HEK293 (cell line): ENCODE measurements around the gene B4GALNT2.
"Not testable (repeated sequence)": the region's sequence is repeated elsewhere in the genome, so short reads cannot be mapped to it uniquely, and the experiment has no call there.

Experiments used
- CTCF ChIA-PET: fragments of 350-600 bp; formaldehyde crosslinking; extraction: SDS; loops from one replicate; lab custom pipeline; 2021; ENCODE audit warnings: antibody characterized with exemption; lab: Yijun Ruan, JAX
- POLR2A ChIA-PET: fragments of 300-600 bp; formaldehyde crosslinking; extraction: SDS; loops from one replicate; lab custom pipeline; 2020; ENCODE audit warnings: antibody characterized with exemption, inconsistent platforms; lab: Yijun Ruan, JAX
- H3K27ac ChIP-seq: fragments of 200-500 bp; sonication (Bioruptor generic); 2 replicates; pipeline ENCODE4 v1.5.1; 2014; ENCODE audit warnings: low read depth, low read length, control low read depth, inconsistent platforms; ENCODE audit errors: extremely low read depth
- H3K36me3 ChIP-seq, 2 experiments: fragments of 200-500 bp in 1 of 2; sonication (Bioruptor generic) in 1 of 2; 1 replicate in 1 of 2; 2 replicates in 1 of 2; pipeline ENCODE4 v1.5.1; 2014 to 2017; ENCODE audit warnings: inconsistent platforms in 2 of 2, low read length in 2 of 2; ENCODE audit not compliant: control insufficient read depth in 2 of 2, insufficient read depth in 1 of 2
- H3K4me1 ChIP-seq: fragments of 200-500 bp; sonication (Bioruptor generic); 2 replicates; pipeline ENCODE4 v1.5.1; 2014; ENCODE audit warnings: mild to moderate bottlenecking, low read length, inconsistent platforms; ENCODE audit not compliant: control insufficient read depth, insufficient read depth
- H3K4me3 ChIP-seq: 2 replicates; pipeline ENCODE4 v1.5.1; 2011; ENCODE audit warnings: low read depth, mild to moderate bottlenecking, control low read depth, low read length, moderate library complexity
- H3K9me3 ChIP-seq: fragments of 200-500 bp; sonication (Bioruptor generic); 2 replicates; pipeline ENCODE4 v1.5.1; 2014; ENCODE audit warnings: low read depth, low read length, inconsistent platforms; ENCODE audit not compliant: control insufficient read depth, insufficient read depth
- KLF17 ChIP-seq: fragments of 450-650 bp; formaldehyde crosslinking; IDR thresholded peaks from 2 replicates; pipeline ENCODE4 v1.5.1; 2016; ENCODE audit warnings: missing biosample characterization, missing genetic modification characterization
- OSR2 ChIP-seq: fragments of 450-650 bp; formaldehyde crosslinking; IDR thresholded peaks from 2 replicates; pipeline ENCODE4 v1.5.1; 2016; ENCODE audit warnings: missing biosample characterization, missing genetic modification characterization
- WT1 ChIP-seq: fragments of 450-650 bp; formaldehyde crosslinking; IDR thresholded peaks from 2 replicates; pipeline ENCODE4 v1.5.1; 2016; ENCODE audit warnings: missing biosample characterization, missing genetic modification characterization
- ZBTB8A ChIP-seq: fragments of 450-650 bp; formaldehyde crosslinking; IDR thresholded peaks from 2 replicates; pipeline ENCODE4 v1.5.1; 2016; ENCODE audit warnings: missing biosample characterization, missing genetic modification characterization
- ZEB2 ChIP-seq: fragments of 450-650 bp; formaldehyde crosslinking; IDR thresholded peaks from 2 replicates; pipeline ENCODE4 v1.5.1; 2016; ENCODE audit warnings: missing biosample characterization, missing genetic modification characterization
- ZNF239 ChIP-seq: fragments of 450-650 bp; formaldehyde crosslinking; IDR thresholded peaks from 2 replicates; pipeline ENCODE4 v1.5.1; 2016; ENCODE audit warnings: missing biosample characterization, missing genetic modification characterization
- ZNF274 ChIP-seq, 2 experiments: fragments of 200-500 bp in 1 of 2; fragments of 450-650 bp in 1 of 2; sonication (Bioruptor generic) in 1 of 2; formaldehyde crosslinking in 1 of 2; IDR thresholded peaks; 2 replicates each; pipeline versions ENCODE4 v1.5.1 to v1.6.1; 2014 to 2016; ENCODE audit warnings: borderline replicate concordance in 1 of 2, inconsistent platforms in 1 of 2, low read length in 1 of 2, missing biosample characterization in 1 of 2, missing genetic modification characterization in 1 of 2
- ZNF350 ChIP-seq: fragments of 450-650 bp; formaldehyde crosslinking; IDR thresholded peaks from 2 replicates; pipeline ENCODE4 v1.5.0; 2017; ENCODE audit warnings: missing biosample characterization, mild to moderate bottlenecking, missing genetic modification characterization
- ZNF398 ChIP-seq: fragments of 450-650 bp; formaldehyde crosslinking; IDR thresholded peaks from 2 replicates; pipeline ENCODE4 v1.5.1; 2017; ENCODE audit warnings: missing biosample characterization, missing genetic modification characterization
- ZNF514 ChIP-seq: fragments of 450-650 bp; formaldehyde crosslinking; IDR thresholded peaks from 2 replicates; pipeline ENCODE4 v1.5.1; 2016; ENCODE audit warnings: missing biosample characterization, missing genetic modification characterization
- ZNF530 ChIP-seq: fragments of 450-650 bp; formaldehyde crosslinking; IDR thresholded peaks from 2 replicates; pipeline ENCODE4 v1.5.1; 2016; ENCODE audit warnings: low read depth, missing biosample characterization, missing genetic modification characterization
- ZNF560 ChIP-seq: fragments of 450-650 bp; formaldehyde crosslinking; IDR thresholded peaks from 2 replicates; pipeline ENCODE4 v1.5.1; 2017; ENCODE audit warnings: missing biosample characterization, missing genetic modification characterization, borderline replicate concordance
- ZNF600 ChIP-seq: fragments of 450-650 bp; formaldehyde crosslinking; IDR thresholded peaks from 2 replicates; pipeline ENCODE4 v1.5.1; 2016; ENCODE audit warnings: missing biosample characterization, missing genetic modification characterization
- ZNF654 ChIP-seq: fragments of 450-650 bp; formaldehyde crosslinking; IDR thresholded peaks from 2 replicates; pipeline ENCODE4 v1.5.1; 2016; ENCODE audit warnings: low read depth, missing biosample characterization, missing genetic modification characterization
- ZNF76 ChIP-seq: fragments of 450-650 bp; formaldehyde crosslinking; IDR thresholded peaks from 2 replicates; pipeline ENCODE4; 2016; ENCODE audit warnings: low read depth, missing biosample characterization, missing genetic modification characterization, borderline replicate concordance
- TF ChIP-seq, protein P1 (sequence below): fragments of 450-650 bp; formaldehyde crosslinking; IDR thresholded peaks from 2 replicates; pipeline ENCODE4 v1.5.1; 2017; ENCODE audit warnings: missing biosample characterization, missing genetic modification characterization

Gene B4GALNT2, protein sequence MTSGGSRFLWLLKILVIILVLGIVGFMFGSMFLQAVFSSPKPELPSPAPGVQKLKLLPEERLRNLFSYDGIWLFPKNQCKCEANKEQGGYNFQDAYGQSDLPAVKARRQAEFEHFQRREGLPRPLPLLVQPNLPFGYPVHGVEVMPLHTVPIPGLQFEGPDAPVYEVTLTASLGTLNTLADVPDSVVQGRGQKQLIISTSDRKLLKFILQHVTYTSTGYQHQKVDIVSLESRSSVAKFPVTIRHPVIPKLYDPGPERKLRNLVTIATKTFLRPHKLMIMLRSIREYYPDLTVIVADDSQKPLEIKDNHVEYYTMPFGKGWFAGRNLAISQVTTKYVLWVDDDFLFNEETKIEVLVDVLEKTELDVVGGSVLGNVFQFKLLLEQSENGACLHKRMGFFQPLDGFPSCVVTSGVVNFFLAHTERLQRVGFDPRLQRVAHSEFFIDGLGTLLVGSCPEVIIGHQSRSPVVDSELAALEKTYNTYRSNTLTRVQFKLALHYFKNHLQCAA

GRCh38 chr17:49132699-49133364 is at the start of gene B4GALNT2:
Gene B4GALNT2, plus strand, starts transcription at chr17:49132769. Its CDS starts 24 bp downstream, at chr17:49132793.
- TF ChIP-seq ZNF398: no peak
- no peak for TF ChIP-seq ZNF560
- H3K36me3 ChIP-seq: no peaks in the 10 kb centered on the region
- ChIA-PET CTCF (no interaction called here), POLR2A (no interaction called here)
- H3K27ac ChIP-seq: no peak within 1 kb of the TSS
- no peaks in the 10 kb centered on the region for H3K4me1 ChIP-seq
- peak within 1 kb of the TSS; percentile 38 for H3K4me3 ChIP-seq
- peaks cover 3% of the 10 kb centered on the region; the same call in 1 of the 2 replicates for H3K9me3 ChIP-seq

DNA sequence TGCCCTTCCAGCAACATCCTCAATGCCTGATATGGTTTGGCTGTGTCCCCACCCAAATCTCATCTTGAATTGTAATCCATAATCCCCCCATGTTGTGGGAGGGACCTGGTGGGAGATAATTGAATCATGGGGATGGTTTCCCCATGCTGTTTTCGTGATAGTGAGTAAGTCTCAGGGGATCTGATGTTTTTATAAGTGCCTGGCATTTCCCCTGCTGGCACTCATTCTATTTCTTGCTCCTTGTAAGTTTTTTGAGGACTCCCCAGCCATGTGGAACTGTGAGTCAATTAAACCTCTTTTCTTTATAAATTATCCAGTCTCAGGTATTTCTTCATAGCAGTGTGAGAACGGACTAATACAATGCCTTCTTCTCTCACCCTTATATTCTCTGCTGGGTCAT is 47.5 kb upstream of the B4GALNT2 start:
- CTCF ChIA-PET, H3K9me3 ChIP-seq: not testable (repeated sequence)
- POLR2A ChIA-PET: interaction anchor here (0.7 kb wide), 1 partner anchor 141 kb away, joined by 3 read pairs; no protein-coding TSS in a partner anchor

DNA sequence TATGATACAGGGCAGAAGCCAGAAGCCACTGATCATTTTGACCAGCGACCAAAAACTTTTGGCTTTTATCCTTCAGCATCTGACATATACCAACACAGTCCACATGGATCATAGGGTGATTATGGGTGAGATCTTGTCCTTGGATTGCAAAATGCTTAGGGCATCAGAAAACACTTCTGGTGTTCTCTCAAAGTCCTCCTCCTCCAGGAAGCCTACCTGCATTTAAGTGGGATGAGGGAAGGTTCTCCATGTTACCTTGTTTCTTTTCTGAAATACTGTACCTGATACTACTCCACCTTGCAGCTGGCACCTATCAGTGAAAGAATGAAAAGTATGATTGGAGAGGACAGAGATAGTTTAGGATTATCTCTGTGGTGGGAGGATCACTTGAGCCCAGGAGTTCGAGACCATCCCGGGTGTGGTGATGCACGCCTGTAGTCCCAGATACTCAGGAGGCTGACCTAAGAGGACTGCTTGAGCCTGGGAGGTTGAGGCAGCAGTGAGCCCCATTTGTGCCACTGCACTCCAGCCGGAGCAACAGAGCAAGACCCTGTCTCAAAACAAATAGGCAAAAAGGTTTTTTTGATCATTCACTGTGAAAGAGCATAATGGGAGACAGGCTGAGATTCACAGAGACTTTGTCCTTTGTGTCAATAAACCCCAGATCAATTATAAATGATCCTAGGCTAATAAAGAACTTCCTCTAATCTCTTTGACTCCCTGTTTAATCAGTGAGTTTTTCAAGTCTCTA is 46.8 kb upstream of the B4GALNT2 start:
- Histone ChIP-seq H3K36me3 (no peaks in the 10 kb centered on the region), H3K4me1 (no peaks in the 10 kb centered on the region), H3K9me3 (no peaks in the 10 kb centered on the region; the same call in 1 of the 2 replicates), H3K27ac (no peak overlapping the region), H3K4me3 (no peak overlapping the region)
- ChIA-PET CTCF (no interaction called here), POLR2A (no interaction called here)
- TF ChIP-seq ZNF514 (no peak), ZNF76 (tag by site-specific recombination) (no peak), ZNF600 (tag by site-specific recombination) (no peak), KLF17 (tag by site-specific recombination) (no peak), ZBTB8A (tag by site-specific recombination) (no peak), ZNF530 (tag by site-specific recombination) (no peak), ZNF350 (tag by site-specific recombination) (no peak), ZNF239 (no peak), ZNF274 (IDR thresholded peaks at IDR 0.05; ENCODE audit: low read length) (no peak), ZNF274 (tag by site-specific recombination; IDR thresholded peaks at IDR 0.05; ENCODE audit: borderline replicate concordance) (no peak), ZEB2 (tag by site-specific recombination) (no peak), WT1 (tag by site-specific recombination) (no peak), OSR2 (tag by site-specific recombination) (no peak), ZNF654 (tag by site-specific recombination) (no peak)
- TF ChIP-seq, protein P1, sequence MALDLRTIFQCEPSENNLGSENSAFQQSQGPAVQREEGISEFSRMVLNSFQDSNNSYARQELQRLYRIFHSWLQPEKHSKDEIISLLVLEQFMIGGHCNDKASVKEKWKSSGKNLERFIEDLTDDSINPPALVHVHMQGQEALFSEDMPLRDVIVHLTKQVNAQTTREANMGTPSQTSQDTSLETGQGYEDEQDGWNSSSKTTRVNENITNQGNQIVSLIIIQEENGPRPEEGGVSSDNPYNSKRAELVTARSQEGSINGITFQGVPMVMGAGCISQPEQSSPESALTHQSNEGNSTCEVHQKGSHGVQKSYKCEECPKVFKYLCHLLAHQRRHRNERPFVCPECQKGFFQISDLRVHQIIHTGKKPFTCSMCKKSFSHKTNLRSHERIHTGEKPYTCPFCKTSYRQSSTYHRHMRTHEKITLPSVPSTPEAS (tag by site-specific recombination): no peak

More for the DNA sequence above, 47.5 kb upstream of the B4GALNT2 start:
- not testable (repeated sequence) for H3K4me1 ChIP-seq, H3K36me3 ChIP-seq, H3K4me3 ChIP-seq, H3K27ac ChIP-seq
